PC-9 (cell line): ENCODE measurements around the gene TTBK2. TPM values are rescaled to one million over a fixed set of nuclear protein-coding genes. Genes with fewer than 3 reads are reported as not detected.

ENCODE experiments used
- BruUV-seq: library from RNA; stranded (reverse); fragments of 400-500 nt; replicated peaks from 2 replicates; lab custom pipeline; 2021; lab: Mats Ljungman, UMichigan
- CTCF ChIA-PET: fragments of 300-600 bp; sonication (Branson Sonifier 250); formaldehyde crosslinking; loops from one replicate; lab custom pipeline; 2022; ENCODE audit warnings: antibody characterized with exemption; lab: Charles Lee
- POLR2A ChIA-PET: fragments of 300-600 bp; sonication (Branson Sonifier 250); formaldehyde crosslinking; loops from one replicate; lab custom pipeline; 2022; ENCODE audit warnings: antibody characterized with exemption; ENCODE audit not compliant: unreplicated experiment; lab: Charles Lee
- DNase-seq, 2 experiments: peaks; one replicate each; pipeline versions ENCODE4 v3.0.0 to v3.0.0-alpha.2; 2015 to 2022; ENCODE audit warnings: mixed read lengths in 1 of 2
- H2AFZ ChIP-seq: fragments of 200-600 bp; sonication (generic); 2 replicates; pipeline ENCODE4 v1.8.1; 2017; ENCODE audit warnings: antibody characterized with exemption
- H3F3A ChIP-seq: fragments of 200-600 bp; sonication (generic); 2 replicates; pipeline ENCODE4 v1.8.1; 2017; ENCODE audit warnings: antibody characterized with exemption, mild to moderate bottlenecking, low read depth; ENCODE audit not compliant: insufficient read depth
- H3K27ac ChIP-seq: fragments of 200-600 bp; sonication (generic); 2 replicates; pipeline ENCODE4 v1.6.1; 2016; ENCODE audit warnings: mixed run types
- H3K27me3 ChIP-seq: fragments of 200-600 bp; sonication (generic); 2 replicates; pipeline ENCODE4 v1.6.1; 2016; ENCODE audit warnings: low read depth, mixed run types; ENCODE audit not compliant: insufficient read depth
- H3K36me3 ChIP-seq: fragments of 200-600 bp; sonication (generic); 2 replicates; pipeline ENCODE4 v1.6.1; 2016; ENCODE audit warnings: low read depth, mixed run types
- H3K4me1 ChIP-seq: fragments of 200-600 bp; sonication (generic); replicated peaks from 2 replicates; pipeline ENCODE4 v1.6.1; 2016; ENCODE audit warnings: mixed run types; ENCODE audit not compliant: insufficient read depth
- H3K4me2 ChIP-seq: fragments of 200-600 bp; sonication (generic); 2 replicates; pipeline ENCODE4 v1.6.1; 2017; ENCODE audit warnings: mixed run types
- H3K4me3 ChIP-seq: fragments of 200-600 bp; sonication (generic); 2 replicates; pipeline ENCODE4 v1.6.1; 2016; ENCODE audit warnings: mixed run types
- H3K79me2 ChIP-seq: fragments of 200-600 bp; sonication (generic); 2 replicates; pipeline ENCODE4 v1.6.1; 2017; ENCODE audit warnings: low read depth, mixed run types
- H3K9me2 ChIP-seq: fragments of 200-600 bp; sonication (generic); 2 replicates; pipeline ENCODE4 v1.8.1; 2017; ENCODE audit warnings: mild to moderate bottlenecking; ENCODE audit not compliant: insufficient read depth
- H3K9me3 ChIP-seq: fragments of 200-600 bp; sonication (generic); 2 replicates; pipeline ENCODE4 v1.8.1; 2016; ENCODE audit warnings: low read depth; ENCODE audit not compliant: insufficient read depth
- H4K20me1 ChIP-seq: fragments of 200-600 bp; sonication (generic); 2 replicates; pipeline ENCODE4 v1.8.1; 2017; ENCODE audit not compliant: insufficient read depth
- EZH2 ChIP-seq: fragments of 200-600 bp; sonication (generic); IDR thresholded peaks from 2 replicates; pipeline ENCODE4 v1.8.0; 2017; ENCODE audit warnings: antibody characterized with exemption, low read depth
- intact Hi-C: fragments of 100-400 bp; cut with micrococcal nuclease; formaldehyde crosslinking; loops from one replicate; pipeline ENCODE4 v1.10.0; 2022; ENCODE audit not compliant: unreplicated experiment
- total RNA-seq: library from RNA; stranded (reverse); gene quantifications from 2 replicates; pipeline ENCODE4 v1.2.3, GENCODE V29; 2021
- TF ChIP-seq, protein P1 (sequence below): fragments of 200-600 bp; sonication (generic); conservative IDR thresholded peaks from 2 replicates; pipeline ENCODE4 v1.6.1; 2017; ENCODE audit warnings: mixed run types, antibody characterized with exemption, mild to moderate bottlenecking, moderate library complexity

TTBK2 gene
- total RNA-seq, 1 experiment from 2014 or later, result 22.6 TPM

DNA sequence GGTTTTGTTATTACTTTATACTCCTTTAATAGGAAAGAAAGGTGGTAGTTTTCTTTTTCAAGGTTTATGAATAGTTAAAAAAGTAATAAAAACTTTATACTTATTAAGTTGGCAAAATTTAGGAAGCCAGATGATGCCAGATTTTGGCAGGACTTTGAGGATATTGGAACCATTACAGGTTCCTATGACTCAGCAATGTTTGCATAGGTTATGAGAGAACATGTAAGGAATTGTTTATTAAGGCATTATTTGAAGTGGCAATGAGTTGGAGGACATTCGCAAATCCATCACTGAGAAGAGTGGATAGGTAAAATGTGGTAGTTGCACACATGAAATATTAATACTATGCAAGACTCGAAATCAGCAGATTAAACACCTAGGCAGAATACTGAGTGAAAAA, 213.5 kb downstream of the TTBK2 start:
- Histone ChIP-seq H2AFZ (no peak overlapping the region), H3K4me3 (no peak overlapping the region), H4K20me1 (no peaks in the 10 kb centered on the region), H3K27ac (no peak overlapping the region), H3K4me1 (no peaks in the 10 kb centered on the region; the same call in 1 of the 2 replicates), H3K79me2 (no peaks in the 10 kb centered on the region), H3K4me2 (no peak overlapping the region), H3K9me3 (no peaks in the 10 kb centered on the region), H3K27me3 (no peaks in the 10 kb centered on the region), H3K36me3 (no peaks in the 10 kb centered on the region), H3K9me2 (no peaks in the 10 kb centered on the region), H3F3A (no peaks in the 10 kb centered on the region)
- intact Hi-C loops, result loop anchor here (5.0 kb wide), 1 partner anchor 580 kb away; no protein-coding TSS in a partner anchor
- ChIA-PET CTCF (interaction anchor here (1.2 kb wide), 1 partner anchor 15 kb away, joined by 3 read pairs; no protein-coding TSS in a partner anchor), POLR2A (no interaction called here)
- DNase-seq, result peak in 1 of 2 experiments; percentile 60
- TF ChIP-seq, protein P1, sequence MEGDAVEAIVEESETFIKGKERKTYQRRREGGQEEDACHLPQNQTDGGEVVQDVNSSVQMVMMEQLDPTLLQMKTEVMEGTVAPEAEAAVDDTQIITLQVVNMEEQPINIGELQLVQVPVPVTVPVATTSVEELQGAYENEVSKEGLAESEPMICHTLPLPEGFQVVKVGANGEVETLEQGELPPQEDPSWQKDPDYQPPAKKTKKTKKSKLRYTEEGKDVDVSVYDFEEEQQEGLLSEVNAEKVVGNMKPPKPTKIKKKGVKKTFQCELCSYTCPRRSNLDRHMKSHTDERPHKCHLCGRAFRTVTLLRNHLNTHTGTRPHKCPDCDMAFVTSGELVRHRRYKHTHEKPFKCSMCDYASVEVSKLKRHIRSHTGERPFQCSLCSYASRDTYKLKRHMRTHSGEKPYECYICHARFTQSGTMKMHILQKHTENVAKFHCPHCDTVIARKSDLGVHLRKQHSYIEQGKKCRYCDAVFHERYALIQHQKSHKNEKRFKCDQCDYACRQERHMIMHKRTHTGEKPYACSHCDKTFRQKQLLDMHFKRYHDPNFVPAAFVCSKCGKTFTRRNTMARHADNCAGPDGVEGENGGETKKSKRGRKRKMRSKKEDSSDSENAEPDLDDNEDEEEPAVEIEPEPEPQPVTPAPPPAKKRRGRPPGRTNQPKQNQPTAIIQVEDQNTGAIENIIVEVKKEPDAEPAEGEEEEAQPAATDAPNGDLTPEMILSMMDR, result no peak
- TF ChIP-seq EZH2, result no peak
- BruUV-seq, result no TSS peak

DNA sequence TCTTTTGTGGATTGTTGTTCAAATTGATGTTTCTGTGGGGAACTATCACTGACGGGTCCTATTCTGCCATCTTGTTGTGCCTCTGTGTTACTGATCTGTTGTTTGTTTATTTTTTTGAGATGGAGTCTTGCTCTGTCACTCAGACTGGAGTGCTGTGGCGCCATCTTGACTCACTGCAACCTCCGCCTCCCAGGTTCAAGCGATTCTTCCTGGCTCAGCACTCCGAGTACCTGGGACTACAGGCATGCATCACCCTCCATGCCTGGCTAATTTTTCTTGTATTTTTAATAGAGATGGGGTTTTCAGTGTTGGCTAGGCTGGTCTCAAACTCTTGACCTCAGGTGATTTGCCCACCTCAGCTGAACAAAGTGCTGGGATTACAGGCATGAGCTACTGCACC, 215.2 kb downstream of the TTBK2 start:
- no peaks in the 10 kb centered on the region for H3F3A ChIP-seq
- H3K27ac ChIP-seq, result no peak overlapping the region
- no peaks in the 10 kb centered on the region for H4K20me1 ChIP-seq
- CTCF ChIA-PET, result interaction anchor here (0.6 kb wide), 2 partner anchors 37 to 220 kb away, joined by 3 to 5 read pairs; no protein-coding TSS in a partner anchor
- POLR2A ChIA-PET, result no interaction called here
- no peaks in the 10 kb centered on the region; the same call in 1 of the 2 replicates for H3K4me1 ChIP-seq
- H3K4me2 ChIP-seq, result no peak overlapping the region
- H2AFZ ChIP-seq, result no peak overlapping the region
- no peaks in the 10 kb centered on the region for H3K79me2 ChIP-seq
- no peaks in the 10 kb centered on the region for H3K9me3 ChIP-seq
- no peaks in the 10 kb centered on the region for H3K9me2 ChIP-seq
- H3K4me3 ChIP-seq, result no peak overlapping the region
- DNase-seq, result no peak
- H3K36me3 ChIP-seq, result no peaks in the 10 kb centered on the region
- TF ChIP-seq, protein P1, result no peak
- TF ChIP-seq EZH2, result no peak
- intact Hi-C loops, result loop anchor here (2.0 to 5.0 kb wide), 2 partner anchors 499 to 582 kb away; no protein-coding TSS in a partner anchor
- H3K27me3 ChIP-seq, result no peaks in the 10 kb centered on the region
- no TSS peak for BruUV-seq

GRCh38 chr15:42704492-42704926, 216.1 kb downstream of the TTBK2 start:
- Histone ChIP-seq H4K20me1 (no peaks in the 10 kb centered on the region), H3K4me3 (no peak overlapping the region), H3K9me3 (no peaks in the 10 kb centered on the region), H3K4me2 (no peak overlapping the region), H3F3A (no peaks in the 10 kb centered on the region), H3K36me3 (no peaks in the 10 kb centered on the region), H3K9me2 (no peaks in the 10 kb centered on the region), H3K27me3 (no peaks in the 10 kb centered on the region), H3K79me2 (no peaks in the 10 kb centered on the region), H3K27ac (no peak overlapping the region), H3K4me1 (no peaks in the 10 kb centered on the region; the same call in 1 of the 2 replicates), H2AFZ (no peak overlapping the region)
- TF ChIP-seq, protein P1, result peak; percentile 75
- no peak for TF ChIP-seq EZH2
- intact Hi-C loops, result loop anchor here (1.0 to 5.0 kb wide), 3 partner anchors 222 to 500 kb away; partner anchors contain the start of gene CCNDBP1
- CTCF ChIA-PET, result no interaction called here
- peak in 1 of 2 experiments; percentile 67 for DNase-seq
- POLR2A ChIA-PET, result no interaction called here
- no TSS peak for BruUV-seq
